HG03457 (cell line): Measurements from ENCODE around the gene IQCK.

ENCODE experiments used
- ATAC-seq: cut with Tn5 transposase; IDR thresholded peaks from one replicate; pipeline ENCODE4 v1.9.1; 2021; ENCODE audit warnings: moderate number of reproducible peaks; ENCODE audit not compliant: unreplicated experiment

The IQCK gene

GRCh38 chr16:19856120-19856519 lies 138.0 kb downstream of the IQCK start:
- ATAC-seq: no peak

GRCh38 chr16:19857593-19858339 lies 139.7 kb downstream of the IQCK start:
- ATAC-seq: no peak

DNA sequence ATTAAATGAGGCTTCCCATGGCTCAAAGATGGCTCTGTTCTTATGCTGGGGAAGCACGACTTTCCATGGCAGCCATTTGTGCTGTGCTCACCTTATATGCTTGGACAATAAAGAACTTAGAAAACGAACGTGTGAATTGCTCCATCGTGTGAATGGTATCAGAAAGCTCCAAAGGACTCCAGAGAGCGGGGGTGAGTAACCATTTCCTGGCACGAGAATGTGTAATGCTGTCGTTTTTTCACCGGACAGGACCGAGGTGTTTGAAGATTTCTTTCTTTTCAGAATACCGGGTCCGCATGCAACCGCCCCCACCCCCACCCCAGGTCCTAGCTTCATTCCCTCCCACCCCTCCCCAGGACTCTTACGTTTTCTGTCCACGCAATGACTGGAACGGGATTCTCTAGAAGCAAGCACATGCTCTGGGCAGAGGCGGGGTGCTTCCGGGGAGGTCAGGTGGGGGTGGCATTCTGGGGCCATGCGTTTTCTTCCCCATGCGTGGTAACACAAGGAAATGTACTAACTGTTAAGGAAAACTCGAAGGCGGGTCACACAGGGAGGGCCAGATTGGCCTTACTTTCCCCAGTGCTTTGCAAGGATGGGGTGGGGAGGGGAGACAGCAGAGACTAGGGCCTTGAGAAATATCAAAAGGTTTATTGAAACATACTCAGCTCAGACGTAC lies 140.4 kb downstream of the IQCK start:
- no peak for ATAC-seq

- ATAC-seq: no peak
Observed at GRCh38 chr16:19859166-19859565, 141.1 kb downstream of the IQCK start.

GRCh38 chr16:19859603-19860002 lies 141.5 kb downstream of the IQCK start:
- ATAC-seq: no peak

GRCh38 chr16:19860166-19861041 lies 142.3 kb downstream of the IQCK start:
- no peak for ATAC-seq

DNA sequence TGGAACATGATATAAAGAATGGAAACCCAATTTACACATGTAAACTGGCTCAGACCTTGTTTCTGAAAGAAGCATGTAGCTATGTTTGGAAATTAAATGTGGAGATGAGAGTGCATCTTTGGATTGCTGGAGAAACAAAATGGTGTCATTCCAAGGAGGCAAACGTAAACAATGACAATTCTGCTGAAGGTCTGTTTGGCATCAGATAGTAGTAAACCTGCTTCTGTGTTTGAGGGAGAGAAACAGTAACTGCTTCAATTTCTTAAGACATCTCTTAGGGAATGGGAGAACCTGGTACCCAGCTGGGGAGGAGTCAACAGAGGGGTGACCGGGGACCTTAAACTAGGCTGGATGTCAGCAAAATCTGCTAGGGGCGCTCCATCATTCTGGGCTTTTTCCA lies 143.1 kb downstream of the IQCK start:
- ATAC-seq: no peak

GRCh38 chr16:19861811-19862327 lies 143.8 kb downstream of the IQCK start:
- ATAC-seq: no peak

DNA sequence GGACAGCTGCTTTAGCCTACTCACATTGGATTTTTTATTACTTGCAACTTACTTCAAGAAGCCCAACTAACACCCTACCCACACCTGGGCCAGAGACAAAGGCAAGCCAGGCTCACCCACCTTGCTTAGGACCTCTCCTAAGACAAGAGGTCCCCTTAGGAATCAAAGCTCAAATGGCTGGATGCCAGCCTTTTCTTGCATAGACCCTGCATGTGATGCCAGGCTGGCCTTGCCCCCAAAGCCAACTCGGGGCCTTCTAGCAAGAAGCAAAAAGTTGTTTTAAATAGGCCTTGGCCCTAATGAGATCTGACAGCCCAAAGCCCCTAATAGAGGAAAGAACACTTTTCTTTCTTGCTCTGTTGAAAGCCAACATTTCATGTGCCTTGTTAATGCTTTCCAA lies 145.9 kb downstream of the IQCK start:
- ATAC-seq: no peak

DNA sequence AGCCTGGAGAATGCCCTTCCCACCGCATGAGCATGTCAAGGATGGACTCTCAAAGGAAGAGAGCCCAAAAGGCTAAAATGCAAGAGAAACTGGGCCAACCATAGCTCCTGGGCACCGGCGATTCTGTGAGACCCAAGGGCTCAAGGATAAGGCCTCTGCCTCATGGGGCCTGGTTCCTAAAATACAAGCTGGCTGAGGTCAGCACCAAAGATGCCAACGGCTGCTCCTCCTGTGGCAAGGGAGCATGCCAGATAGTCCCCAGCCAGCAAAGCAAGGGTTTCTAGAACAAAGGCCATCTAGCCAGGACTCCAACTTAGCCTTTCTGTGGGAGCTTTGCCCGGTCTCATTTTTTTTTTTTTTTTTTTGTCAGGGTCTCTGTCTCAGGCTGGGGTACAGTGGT lies 146.5 kb downstream of the IQCK start:
- no peak for ATAC-seq

DNA sequence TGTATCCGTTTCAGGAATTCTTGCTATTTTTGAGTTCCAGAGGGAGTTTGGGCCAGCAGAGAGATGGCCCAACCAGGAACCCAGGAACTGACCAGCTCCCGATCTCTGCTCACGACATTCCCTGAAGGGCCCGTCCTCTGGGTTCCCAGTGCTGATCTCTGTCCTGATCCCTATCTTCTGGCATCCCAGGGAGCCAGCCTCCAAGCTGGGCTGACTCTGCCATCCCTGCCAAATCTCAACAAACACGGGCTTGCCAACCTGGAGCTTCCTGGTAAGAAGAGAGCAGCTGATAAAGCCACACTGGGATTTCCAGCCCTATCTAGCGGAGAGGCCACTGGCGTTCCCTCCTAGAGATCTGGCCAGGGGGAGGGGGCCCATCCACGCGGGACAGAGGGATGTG lies 150.3 kb downstream of the IQCK start:
- ATAC-seq: no peak

DNA sequence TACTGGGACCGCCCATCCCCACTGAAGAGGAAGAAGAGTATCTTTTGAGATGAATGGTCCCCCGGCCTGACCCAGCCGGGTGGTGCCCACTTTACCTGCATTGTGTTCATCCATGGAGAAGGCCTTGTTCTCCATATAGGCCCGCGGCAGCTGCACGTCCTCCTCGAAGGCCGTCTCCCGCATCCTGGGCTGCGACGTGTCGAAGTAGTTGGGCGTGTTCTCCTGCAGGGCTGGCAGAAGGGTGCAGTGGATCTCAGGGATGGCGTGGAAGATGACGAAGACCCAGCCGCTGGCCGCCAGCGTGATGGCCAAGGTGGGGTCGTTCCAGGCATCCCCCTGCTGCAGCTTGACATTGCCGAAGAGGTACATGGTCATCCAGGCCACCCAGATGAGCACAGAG lies 153.7 kb downstream of the IQCK start:
- ATAC-seq: no peak

- ATAC-seq: no peak
Observed at GRCh38 chr16:19872179-19872863, 154.2 kb downstream of the IQCK start.

DNA sequence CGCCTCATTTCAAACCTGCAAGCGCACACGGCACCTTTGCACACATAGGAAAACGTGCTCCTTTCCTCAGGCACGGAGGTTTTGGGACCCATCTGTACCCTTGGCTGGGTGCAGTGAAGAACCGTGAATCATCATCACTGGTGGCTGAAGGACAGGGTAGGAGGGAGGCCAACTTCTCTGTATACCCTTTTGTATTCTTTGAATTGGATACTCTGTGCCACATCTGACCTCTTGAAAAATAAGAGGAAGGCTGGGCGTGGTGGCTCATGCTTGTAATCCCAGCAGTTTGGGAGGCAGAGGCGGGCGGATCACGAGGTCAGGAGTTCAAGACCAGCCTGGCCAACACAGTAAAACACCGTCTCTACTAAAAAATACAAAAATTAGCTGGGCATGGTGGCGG lies 154.9 kb downstream of the IQCK start:
- no peak for ATAC-seq

- no peak for ATAC-seq
Observed at GRCh38 chr16:19874026-19874425, 156.0 kb downstream of the IQCK start.

DNA sequence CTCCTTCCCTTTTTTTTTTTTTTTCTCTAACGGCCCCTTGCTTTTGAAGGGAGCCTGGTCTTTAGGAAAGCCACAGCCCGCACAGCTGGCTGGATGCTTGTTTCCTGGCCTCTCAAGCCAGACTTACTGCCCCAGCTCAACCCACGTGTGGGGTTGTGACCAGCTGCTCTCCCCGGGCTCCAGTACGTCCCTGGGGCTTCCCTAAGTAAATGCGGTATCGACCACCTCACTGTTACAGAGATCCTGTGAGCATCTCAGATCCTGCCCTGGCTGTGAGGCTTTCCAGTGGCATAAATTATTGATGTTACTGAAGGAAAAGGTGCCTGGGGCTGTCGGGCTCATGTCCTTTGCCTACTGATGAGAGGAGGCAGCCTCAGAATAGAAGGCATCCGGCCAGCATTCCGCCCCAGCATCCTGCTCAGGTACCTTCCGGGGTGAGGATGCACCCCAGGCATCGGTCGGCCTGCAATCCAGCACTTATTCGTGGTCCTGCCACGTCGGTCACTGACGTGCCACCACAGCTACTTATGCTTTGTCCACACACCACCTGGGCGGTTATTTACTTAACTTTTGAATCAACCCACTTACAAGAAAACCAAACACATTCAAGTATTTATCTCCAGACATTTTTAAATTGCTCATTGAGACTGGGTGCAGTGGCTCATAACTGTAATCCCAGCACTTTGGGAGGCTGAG lies 156.9 kb downstream of the IQCK start:
- ATAC-seq: no peak

- no peak for ATAC-seq
Observed at GRCh38 chr16:19875900-19876299, 157.8 kb downstream of the IQCK start.

GRCh38 chr16:19876501-19877059 lies 158.5 kb downstream of the IQCK start:
- ATAC-seq: no peak

DNA sequence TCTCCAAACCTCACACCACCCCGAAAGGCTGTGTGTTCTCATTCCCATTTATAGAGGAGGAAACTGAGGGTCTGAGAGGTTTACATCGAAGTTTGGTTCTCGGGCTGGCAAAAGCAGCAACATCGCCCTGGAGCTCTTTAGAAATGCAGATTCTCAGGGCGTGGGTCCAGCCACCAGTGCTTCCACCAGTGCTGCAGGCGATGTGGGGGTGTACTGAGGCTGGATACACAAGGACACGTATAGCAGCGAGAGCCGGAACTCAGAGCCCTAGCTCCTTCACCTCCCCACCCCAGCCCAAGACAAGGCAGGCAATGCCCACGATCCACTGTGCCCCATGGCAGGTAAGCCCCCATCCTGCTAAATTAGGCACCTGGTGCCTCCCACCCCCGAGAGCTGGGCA lies 160.7 kb downstream of the IQCK start:
- ATAC-seq: no peak

DNA sequence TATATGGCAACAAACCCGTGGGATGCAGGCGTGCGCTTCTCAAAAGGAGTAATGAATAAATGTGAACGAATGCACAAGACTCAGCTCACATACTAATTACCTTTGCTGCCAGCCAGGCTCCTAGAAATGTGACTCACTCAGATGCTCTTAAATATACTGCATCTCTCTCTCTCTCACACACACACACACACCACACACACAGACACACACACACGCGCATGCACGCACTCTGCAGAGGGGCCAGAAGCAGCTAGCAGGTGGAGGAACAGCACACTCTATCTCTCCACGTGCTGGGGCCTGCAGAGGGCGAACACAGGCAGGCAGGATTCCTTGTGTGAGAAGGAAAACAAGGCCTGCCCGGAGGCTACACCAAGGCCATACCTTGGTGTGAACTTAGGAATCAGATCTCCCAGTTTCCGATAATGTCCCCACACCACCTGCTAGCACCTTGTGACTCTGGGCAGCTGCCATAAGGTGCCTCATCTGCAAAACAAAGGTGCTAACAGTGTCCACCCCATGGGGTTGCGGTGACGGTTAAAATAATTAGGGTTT lies 161.2 kb downstream of the IQCK start:
- no peak for ATAC-seq
